MM.1S (cell line): ENCODE measurements around the gene MAML1.

ENCODE experiments used
- CTCF ChIP-seq: fragments of 300-600 bp; sonication (generic); IDR thresholded peaks from 2 replicates; pipeline ENCODE4 v1.5.1; 2016; ENCODE audit warnings: antibody characterized with exemption, low read length, mixed read lengths
- EZH2 ChIP-seq: fragments of 300-600 bp; sonication (generic); optimal IDR thresholded peaks from 2 replicates; pipeline ENCODE3; 2017; ENCODE audit warnings: low read depth, mild to moderate bottlenecking, antibody characterized with exemption, low read length, mixed read lengths
- EZH2phosphoT487 ChIP-seq: fragments of 300-600 bp; sonication (generic); IDR thresholded peaks from 2 replicates; pipeline ENCODE4 v1.6.1; 2018; ENCODE audit warnings: antibody characterized with exemption, low read length

- TF ChIP-seq CTCF (no peak), EZH2 (no peak), EZH2phosphoT487 (no peak)
Measured at GRCh38 chr5:179799644-179799973, 67.0 kb downstream of the MAML1 start.
